ENCODE measurements around the gene STON2.

- TF ChIP-seq POLR2AphosphoS5 (IDR thresholded peaks at IDR 0.05; ENCODE audit: low read depth, low read length) = no peak
- no peak for TF ChIP-seq CTCF (IDR thresholded peaks at IDR 0.05)
- no peak for TF ChIP-seq REST (IDR thresholded peaks at IDR 0.05; ENCODE audit: insufficient read depth in 1 of 2, low read depth in 2 of 2, low read length in 1 of 2)
- TF ChIP-seq TCF7L2 (IDR thresholded peaks at IDR 0.05; ENCODE audit: low read depth, low read length) = no peak
These were observed 67.4 kb downstream of the STON2 start for GRCh38 chr14:81332725-81333124.
